GM18507 (cell line): Measurements from ENCODE around the gene ADAMTS2.

Experiments
- DNase-seq: peaks from one replicate; pipeline ENCODE4 v3.0.0; 2011; ENCODE audit warnings: low read depth; ENCODE audit not compliant: insufficient read length; ENCODE audit errors: extremely low spot score
- FAIRE-seq: peaks from 2 replicates; lab custom pipeline; 2011; peaks lifted over from hg19 to GRCh38; lab: Jason Lieb, UNC

Gene ADAMTS2

DNA sequence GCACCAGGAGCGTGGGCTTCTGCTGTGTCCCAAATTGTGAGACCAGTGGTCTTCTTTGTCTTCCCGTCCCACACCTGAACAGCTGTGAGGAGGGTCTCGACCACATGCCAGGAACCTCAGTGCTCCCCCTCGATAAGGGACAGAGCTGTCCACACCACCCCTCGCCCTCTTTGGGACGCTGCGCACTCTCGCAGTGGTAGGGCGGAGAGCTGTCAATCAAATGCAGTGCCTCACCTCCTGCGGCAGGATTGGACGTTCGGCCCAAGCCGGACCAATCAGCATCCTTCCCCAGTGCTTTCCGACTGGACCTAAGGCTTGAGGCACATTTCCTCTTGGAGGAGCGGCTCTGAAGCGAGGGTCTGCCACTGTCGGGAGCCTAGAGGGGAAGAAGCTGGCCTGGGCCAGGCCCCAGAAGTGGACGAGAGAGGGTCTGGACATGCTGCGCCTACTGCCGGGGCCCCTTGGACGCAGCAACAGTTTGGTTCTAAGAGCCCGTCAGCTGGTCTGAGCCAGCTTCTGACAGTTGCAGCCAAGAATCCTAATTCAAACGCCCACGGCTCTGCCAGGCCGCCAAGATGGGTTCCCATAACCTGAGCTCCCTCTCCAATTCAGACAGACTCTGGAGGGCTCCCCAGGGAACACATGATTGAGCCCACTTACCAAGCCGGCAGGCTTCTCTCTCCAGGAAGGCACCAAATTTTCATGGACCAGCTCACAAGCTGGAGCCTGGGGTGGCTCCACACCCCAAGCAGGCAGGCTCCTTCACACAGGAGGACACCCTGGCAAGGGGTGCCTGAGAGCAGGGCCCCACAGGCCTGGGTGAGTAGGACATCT is 28.1 kb upstream of the ADAMTS2 start:
- no peak for DNase-seq
- FAIRE-seq, result no peak

DNA sequence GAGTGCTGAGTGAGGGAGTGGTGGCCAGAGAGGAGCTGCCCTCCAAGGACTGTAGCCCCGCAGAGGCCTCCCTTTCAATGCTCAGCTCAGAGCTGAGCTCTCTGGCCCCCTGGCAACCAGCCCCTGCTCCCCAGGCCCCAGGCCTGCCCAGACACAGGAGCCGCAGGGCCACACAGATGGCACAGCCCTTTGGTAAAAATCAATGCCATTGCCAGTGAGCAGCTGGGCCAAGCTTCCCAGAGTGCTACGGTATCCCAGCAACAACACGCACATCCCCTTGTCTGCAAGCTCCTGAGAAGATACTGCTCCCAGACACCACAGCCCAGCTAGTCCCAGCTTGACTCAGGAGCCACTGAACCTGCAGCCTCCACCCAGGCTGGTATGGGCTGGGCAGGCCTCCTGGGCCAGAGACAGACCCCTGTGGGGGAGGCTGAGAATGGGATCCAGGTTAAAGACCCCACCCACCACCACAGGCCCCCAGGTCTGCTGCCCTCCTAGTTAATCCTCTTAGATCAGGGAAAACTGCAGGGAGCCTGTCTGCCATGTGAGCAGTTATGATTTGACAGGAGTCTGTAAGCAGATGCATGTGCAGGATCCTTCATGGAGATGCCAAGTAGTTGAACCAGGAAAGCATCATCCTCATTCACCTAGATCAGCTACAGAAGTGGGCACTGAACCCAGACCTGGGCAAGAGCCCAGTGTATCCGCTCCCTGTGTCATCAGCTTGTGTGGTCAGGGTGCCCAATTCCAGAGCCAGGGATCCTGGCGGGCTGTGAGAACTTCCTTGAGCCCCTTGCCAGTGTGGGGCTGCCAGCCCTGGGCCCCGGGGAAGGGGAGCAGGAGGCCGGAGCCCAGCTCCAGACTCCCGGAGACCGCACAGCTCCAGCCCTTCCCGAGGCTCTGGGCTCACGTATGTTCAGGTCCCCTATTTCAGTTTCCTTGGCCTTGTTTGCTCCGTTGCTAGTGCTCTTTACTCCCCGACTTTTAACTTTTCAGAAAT is 26.7 kb upstream of the ADAMTS2 start:
- DNase-seq (no peak), FAIRE-seq (no peak)

DNA sequence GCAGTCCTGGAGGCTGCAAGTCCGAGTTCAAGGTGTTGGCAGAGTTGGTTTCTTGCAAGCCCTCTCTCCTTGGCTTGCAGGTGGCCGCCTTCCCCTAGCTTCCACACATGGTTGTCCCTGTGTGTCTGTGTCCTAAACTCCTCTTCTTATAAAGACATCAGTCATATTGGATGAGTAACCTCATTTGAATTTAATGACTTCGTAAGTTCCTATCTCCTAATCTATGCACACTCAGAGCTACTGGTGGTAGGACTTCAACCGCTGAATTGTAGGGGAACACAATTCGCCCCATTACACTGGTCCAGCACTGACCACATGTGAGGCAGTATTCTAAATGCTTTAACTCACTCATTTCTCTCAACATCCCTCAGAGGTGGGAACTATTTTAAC is 25.9 kb upstream of the ADAMTS2 start:
- FAIRE-seq (no peak), DNase-seq (no peak)

DNA sequence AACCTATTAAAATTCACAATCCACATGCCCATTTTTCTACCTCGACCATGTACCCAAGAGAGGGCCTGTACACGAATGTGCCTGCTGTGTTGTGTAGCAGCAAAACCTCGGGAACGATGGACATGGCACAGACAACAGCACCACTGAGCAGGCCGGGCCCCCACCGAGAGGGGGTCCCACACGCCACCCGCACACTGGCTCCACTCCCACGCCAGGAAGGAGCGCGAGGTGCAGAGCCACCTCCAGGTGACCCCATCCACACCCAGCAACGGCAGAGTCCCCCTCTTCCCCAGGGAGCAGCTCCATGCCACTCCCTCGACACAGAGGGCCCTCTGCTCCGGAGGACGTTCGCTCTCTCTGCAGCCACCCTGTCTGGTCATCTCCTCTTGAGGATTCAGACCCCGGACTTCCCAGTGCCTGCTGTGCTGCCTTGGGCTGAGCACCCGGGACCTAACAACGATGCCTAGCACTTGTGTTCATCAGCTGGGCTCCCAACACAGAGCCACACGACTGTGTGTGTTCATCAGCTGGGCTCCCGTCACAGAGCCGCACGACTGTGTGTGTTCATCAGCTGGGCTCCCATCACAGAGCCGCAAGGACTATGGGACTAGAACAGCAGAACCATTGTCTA is 25.3 kb upstream of the ADAMTS2 start:
- FAIRE-seq (no peak), DNase-seq (no peak)

DNA sequence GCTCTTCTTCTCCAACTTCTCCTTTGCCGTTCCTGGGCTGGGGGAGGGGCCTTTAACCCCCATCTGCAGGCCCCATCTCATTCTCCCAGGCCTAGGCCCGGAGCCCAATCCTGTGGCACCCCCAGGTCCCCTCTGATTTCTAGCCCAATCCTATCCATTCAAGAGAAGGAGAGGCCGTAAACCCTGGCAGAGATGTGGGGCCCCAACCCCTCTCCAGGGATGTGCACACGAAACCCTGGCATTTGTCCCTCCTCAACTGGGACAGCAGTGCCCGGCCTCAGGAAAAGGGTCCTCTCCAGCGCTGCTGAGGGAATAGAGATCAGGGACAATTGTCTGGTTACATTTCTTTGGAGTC is 24.2 kb upstream of the ADAMTS2 start:
- FAIRE-seq (no peak), DNase-seq (no peak)

DNA sequence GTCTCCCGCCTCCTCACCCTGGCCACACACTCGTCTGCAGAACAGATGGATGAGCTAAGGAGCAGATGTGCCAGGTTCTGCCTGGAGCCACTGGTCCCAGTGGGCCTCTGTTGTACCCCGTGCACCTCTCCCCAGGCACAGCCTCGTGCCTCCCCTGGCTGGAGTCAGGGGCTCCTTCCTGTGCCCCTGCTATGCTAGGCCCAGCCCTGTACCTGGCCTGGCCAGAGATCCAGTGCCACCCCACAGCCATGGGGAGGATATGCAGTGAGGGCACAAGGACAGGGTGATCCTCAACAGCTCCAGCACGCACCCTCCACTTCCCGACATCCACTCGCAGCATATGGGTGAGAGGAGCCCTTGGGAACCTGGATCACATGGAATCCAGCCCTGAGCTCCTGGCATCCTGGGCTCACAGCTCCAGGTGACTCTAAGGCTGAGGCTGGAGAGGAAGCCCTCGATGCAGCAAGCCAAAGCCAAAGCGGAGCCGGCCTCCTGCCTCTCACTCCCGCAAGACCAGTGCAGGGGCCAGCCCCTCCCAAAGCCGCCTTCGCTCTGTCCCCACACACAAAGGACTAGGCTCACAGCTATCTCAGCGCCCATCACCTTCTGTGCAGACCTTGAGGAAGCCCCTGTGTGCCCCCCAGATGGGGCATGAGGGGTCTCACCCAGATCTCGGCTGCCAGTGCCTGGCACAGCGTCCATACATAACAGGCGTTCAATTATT is 23.7 kb upstream of the ADAMTS2 start:
- FAIRE-seq (no peak), DNase-seq (no peak)

DNA sequence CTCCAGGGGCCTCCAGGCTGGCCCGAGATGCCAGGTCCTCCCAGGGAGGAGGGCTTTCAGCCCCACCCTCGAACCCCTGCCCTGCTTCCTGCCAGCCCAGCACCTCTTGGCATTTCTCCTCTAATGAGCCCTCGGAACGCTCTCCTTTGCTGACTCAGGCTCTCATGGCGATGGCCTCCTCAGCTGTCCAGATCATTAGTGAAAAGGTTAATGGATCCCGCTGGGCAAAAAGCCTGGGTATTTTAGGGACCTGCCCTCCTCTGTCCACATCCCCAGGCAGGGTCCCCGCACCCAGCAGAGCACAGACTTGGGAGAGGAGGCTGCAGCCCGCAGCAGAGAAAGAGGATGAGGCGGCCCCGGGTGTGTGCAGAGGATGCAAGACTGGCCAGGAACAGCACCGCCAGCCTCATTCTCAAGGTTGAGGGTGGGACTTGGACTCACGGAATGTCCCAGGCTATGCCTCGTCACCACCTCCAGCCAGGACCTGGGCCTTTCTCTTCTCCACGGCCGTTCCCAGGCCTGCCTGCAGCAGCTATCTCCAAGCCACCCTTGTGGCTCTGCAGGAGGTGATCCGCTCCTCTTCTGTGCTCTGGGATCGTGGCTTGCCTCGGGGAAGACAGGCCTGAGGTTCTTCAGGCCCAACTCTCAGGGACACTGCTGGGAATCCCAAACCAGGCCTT is 23.0 kb upstream of the ADAMTS2 start:
- FAIRE-seq, result no peak
- DNase-seq, result no peak

DNA sequence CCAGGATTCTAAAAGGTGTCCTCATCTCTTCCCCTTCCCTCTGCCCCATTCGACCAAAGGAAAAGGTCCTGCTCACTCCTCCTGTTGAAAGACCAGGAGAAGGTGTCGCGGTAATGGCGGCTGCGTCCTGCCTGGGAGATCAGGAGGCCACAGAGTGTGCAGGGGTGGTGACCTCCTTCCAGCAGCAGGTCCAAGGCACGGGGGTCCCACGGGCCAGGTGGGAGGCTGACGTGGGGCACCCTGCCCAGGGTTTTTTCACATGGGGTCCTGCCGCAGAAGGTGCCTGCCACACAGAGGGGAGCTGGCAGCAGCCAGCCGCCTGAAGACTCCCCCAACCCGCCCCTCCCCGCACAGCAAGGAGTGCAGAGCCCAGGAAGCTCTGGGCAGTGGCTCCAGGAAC is 22.2 kb upstream of the ADAMTS2 start:
- DNase-seq (no peak), FAIRE-seq (no peak)

DNA sequence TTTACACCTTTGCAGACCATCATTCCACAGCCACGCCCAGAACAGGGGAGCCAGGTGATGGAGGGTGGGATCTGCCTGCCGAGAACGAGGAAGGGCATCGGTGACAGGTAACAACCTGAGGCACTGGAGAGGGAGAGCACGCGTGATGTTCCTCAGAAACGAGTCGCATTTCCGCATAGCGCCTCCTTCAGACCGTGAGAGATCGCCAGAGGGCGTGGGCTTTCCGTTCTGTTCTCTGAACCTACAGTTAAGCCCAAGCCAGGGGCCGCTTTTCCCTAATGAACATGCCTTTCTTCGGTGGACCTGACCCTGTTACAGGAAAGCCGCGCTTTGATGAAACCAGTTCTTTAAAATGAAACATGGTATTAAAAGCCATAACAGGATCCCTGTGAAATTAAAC is 17.1 kb upstream of the ADAMTS2 start:
- no peak for FAIRE-seq

DNA sequence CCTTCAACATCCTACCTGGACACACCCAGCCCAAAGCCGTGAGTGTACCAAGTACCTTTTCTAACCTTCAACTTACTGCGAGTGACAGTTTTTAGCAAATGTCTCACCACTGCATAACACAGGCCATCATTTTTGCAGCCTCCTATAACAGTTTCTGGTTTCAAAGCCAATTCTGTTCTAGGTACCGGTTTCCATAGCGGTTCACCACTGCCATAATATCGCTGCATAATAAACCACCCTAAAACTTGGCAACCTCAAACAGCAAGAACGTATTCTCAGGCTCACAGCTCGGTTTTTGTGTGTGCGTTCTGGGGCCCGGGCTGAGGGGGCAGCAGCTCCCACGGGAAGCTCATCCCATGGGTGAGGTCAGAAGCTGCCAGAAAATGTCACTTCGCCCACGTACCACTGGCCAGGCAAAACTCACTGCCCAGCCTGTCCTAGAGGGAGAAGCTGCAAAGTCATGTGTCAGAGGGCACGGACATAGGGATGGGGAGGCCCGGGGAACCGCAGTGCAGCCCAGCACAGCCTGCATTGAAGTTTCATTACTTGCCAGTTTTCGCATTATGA is 15.9 kb upstream of the ADAMTS2 start:
- no peak for DNase-seq
- FAIRE-seq, result no peak

More for the DNA sequence above, 17.1 kb upstream of the ADAMTS2 start:
- DNase-seq, result no peak

DNA sequence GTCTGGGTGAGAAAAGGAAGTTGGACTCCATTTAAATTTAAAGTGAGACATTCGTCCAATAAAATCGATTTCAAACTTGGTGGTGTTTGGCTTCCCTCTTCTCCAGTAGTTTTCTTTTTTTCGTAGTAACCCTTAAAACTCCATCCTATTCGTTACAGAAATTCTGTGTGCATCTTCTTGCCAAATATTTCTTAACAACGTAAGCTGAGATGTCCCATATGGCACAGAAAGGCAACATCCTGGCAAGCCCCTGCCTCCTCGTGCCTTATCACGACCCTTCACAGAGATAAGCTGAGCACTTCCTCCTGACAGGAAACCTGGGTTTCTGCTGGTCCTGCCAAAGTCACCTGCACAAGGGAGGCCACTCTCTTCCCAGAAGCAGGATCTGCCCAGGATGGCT is 11.8 kb upstream of the ADAMTS2 start:
- no peak for DNase-seq
- FAIRE-seq, result no peak

DNA sequence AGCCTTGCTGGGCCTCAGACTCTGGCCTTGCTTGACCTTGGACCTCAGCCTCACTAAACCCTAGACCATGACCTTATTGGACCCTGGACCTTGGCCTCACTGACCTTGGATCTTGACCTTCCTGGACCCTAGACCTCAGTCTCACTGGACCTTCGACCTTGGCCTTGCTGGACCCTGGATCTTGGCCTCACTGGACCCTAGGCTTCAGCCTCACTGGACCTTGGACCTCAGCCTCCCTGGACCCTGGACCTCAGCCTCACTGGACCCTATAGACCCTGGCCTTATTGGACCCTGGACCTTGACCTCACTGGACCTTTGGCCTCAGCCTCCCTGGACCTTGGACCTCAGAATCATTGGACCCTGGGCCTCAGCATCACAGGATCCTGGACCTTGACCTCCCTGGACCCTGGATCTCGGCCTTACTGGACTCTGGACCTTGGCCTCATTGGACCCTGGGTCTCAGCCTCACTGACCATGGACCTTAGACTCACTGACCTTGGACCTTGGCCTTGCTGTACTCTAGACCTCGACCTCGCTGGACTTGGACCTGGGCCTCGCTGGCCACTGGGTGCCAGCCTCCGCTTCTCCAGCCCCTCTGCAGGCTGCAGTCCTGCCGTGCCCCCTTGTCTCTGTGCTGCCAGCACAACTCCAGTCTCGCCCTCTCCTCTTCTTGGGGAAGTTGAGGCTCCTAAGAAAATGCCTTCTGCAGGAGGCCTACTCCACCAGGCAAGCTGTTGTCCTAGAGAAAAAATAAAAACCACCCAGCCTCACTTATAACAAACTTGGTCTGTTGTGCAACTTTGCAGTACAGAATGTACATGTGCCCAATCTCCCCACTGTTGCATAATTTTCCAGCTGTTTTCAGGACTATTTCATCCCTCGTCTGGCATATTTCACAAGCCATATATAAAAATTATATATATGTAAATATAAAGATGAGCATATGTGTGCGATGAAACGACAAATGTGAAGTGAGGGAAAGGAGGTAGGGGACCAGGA is 11.0 kb upstream of the ADAMTS2 start:
- FAIRE-seq (no peak), DNase-seq (no peak)

DNA sequence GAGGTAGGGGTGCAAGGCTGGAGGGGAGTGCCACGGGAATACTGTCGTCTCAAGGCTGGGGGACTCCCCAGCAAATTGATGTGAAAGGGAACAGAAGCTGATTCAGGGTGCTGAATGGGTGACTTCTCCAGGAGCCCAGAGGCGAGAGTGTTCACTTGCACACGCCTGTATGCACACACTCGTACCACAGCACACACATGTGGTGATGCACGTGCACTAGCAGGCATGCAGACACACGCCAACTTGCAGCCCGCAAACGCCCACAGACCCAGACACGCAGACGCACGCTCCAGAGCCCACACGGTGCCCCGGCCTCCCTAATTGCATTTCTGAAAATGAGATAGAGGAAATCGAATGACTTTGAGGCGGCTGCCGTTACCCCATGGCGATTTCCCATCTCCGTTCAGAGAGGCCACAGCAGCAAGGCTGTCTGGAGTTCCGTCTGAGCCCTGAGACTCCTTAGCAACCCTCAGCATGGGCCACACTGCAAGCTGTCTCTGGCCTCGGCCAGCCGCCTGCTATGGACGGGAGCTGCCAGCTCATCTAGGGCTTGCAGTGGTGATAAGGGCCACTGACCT is 9.1 kb upstream of the ADAMTS2 start:
- FAIRE-seq, result no peak
- DNase-seq, result no peak

DNA sequence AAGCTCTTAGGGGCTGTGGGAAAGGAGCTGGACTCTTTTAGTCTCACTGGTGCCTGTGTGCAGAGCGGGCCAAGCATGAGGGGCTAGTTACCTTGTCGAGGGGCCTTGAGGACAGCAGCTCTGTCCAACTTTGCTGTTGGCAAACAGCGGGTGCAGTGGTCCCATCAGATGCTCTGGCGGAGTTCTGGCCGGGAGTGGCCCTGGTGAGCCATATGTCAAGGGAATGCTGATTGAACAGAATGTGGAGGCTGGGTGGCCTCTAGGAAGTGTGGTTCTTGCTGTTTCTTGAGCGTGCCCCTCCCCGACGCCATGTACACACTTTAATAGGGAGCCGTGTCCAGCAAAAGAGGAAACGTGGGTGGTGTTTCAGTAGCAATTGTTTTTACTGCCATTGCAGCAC is 3.6 kb upstream of the ADAMTS2 start:
- no peak for FAIRE-seq
- no peak for DNase-seq

DNA sequence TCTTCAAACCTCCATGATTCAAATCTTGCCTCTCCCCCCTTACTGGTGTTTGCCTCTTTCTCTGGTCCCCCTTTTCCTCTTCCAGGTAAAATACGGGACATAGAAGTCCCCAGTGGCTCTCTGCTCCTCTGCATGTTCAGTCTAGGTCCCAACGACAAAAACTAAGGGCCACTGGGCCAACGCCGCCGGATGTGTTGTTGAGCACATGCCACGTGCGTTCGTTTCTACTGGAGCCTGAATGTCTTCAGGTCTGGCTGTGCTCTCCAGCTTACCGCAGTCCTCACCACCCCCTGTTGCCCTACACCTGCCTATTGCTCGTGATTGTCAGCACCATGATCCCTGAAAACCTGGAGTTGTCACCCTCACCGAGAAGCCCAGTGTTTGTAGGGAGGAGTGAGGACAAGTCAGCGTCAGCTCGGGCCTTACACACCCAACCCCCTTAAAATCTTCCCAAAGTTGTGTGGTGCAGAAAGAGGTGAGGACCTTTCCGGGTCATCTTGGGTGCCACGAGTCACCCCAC is 2.8 kb upstream of the ADAMTS2 start:
- FAIRE-seq (no peak), DNase-seq (no peak)

DNA sequence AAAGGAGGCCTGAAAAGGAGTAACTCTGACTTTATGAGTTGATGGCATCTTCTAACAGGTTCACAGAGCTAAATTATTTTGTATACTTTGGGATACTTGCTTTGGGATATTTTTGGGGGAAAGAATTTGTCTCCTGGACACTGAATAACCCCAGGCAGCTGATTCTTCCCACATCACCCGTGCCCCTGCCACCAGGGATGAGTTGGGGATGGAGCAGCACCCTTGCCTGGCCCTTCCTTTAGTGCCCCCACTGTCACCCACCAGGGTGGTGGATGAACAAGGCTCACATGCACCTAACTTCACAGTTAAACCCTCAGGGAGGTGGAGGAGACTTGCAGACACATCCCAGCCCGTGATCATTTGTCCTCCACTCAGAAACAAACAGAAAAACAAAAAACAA is 2.3 kb upstream of the ADAMTS2 start:
- FAIRE-seq (no peak), DNase-seq (no peak)

DNA sequence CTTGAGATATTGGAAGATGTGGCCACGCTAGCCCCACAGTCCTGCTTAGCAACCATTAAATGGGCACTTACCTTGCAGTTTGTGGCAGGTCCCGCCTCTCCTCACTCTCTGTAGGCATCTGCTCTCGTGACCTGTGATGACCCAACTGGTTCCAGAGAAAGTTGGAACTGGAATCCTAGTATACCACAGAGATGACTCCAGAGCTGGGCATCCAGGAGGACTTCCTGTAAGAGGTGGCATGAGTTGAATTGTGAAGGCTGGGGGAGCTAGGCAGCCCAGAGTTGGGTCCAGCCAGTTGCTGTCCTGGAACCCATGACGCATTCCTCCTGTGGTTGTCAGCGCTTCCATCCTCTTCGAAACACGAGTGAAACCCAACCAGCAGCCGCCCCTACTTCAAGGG is 1.6 kb upstream of the ADAMTS2 start:
- no peak for DNase-seq
- no peak for FAIRE-seq
